ENCODE results near the gene STX1A.
"Not testable (repeated sequence)": the region's sequence is repeated elsewhere in the genome, so short reads cannot be mapped to it uniquely, and the experiment has no call there.

STX1A gene

DNA sequence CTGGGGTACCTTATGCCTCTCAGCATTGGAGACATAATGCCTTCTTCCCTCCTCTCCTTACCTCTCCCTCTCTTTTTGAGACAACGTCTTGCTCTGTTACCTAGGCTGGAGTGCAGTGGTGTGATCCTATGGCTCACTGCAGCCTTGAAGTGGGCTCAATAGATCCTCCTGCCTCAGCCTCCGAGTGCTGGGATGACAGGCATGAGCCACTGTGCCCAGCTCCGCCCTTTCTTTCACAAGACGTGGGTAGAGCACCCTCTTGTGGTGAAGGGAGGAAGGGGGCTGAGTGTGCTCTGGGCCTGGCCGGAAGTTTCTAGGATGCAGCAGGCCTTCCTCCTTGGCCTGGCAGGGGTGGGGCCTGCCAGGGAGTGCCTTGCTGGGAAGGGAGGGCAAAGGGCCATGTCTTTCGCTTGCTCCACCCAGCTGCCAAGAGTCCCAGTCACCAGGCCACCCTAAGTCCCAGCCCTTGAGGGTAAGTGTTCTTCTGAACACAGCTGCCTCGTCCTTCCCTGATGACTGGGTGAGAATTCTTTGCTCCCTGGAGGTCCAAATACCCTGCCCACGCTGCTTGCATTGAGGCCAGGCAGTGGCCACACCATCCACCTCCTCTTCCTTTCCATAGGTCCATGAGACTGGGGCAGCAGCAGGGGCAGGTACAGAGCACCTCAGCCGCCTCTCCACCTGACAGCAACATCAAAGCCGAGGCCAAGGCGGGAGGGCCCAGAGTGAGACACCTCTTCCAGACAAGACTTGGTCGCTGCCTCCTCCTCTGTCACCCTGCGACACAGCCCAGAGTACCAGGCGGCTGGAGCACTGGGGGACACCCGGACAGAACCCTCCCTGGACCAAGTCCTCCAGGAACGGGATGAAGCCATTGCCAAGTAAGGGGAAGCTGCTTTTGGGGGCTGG lies 15.4 kb upstream of the STX1A start:
- DNase-seq: peak; percentile 47

DNA sequence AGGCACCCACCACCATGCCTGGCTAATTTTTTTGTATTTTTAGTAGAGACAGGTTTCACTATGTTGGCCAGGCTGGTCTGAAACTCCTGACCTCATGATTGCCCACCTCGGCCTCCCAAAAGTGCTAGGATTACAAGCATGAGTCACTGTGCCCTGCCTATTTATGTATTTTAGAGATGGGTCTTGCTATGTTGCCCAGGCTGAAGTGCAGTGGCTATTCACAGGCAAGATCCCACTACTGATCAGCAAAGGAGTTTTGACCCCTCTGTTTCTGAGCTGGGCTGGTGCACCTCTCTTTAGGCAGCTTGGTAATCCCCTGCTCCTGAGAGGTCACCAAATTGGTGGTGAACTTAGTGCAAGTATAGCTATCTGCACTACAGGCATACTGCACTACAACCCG lies 12.9 kb upstream of the STX1A start:
- no peak for DNase-seq

GRCh38 chr7:73730485-73730884 lies 11.0 kb upstream of the STX1A start:
- no peak for DNase-seq

DNA sequence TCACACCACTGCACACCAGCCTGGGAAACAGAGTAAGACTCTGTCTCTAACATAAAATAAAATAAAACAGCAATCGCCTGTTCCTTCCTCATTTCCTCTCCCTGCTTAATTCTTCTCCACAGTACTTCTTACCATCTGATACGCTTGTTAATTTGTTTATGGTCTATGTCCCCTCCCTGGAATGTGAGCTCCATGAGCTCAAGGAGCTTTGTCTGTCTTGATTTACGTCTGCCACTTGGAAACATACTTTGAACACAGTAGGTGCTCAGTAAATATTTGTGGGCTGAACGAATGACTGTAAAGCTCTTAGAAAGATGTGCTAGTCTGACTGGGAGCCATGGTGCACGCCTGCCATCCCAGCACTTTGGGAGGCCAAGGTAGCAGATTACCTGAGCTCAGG lies 9.1 kb upstream of the STX1A start:
- no peak for DNase-seq

GRCh38 chr7:73727952-73728351 lies 8.5 kb upstream of the STX1A start:
- DNase-seq: no peak

DNA sequence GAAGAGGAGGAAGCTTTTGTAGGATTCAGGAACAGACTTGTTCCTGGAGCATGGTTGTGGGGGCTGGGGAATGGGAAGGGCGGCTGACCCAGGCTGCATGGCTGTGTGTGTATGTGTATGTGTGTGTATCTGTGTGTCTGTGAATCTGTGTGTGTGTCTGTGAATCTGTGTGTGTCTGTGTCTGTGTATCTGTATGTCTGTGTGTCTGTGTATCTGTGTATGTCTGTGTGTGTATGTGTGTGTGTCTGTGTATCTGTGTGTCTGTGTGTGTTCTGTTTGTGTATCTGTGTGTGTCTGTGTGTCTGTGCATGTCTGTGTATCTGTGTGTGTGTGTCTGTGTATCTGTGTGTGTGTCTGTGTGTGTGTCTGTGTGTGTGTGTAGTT lies 6.6 kb upstream of the STX1A start:
- DNase-seq: no peak

- DNase-seq: no peak
Observed at GRCh38 chr7:73723813-73724212, 4.3 kb upstream of the STX1A start.

DNA sequence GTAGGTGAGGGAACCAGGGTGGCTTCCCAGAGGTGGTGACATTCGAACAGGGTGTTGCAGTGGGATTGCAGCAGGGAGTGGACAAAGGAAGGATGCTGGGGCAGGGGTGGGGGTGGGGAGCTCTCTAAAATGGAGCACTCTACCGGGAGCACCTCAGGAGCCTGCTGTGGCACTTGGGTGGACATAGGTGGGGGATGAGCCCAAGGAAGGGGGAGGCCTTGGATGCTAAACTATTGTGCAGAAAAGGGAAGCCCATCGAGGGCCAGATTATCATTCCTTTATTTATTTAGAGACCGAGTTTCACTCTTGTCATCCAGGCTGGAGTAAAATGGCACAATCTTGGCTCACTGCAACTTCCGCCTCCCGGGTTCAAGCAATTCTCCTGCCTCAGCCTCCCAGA lies 3.3 kb upstream of the STX1A start:
- no peak for DNase-seq

DNA sequence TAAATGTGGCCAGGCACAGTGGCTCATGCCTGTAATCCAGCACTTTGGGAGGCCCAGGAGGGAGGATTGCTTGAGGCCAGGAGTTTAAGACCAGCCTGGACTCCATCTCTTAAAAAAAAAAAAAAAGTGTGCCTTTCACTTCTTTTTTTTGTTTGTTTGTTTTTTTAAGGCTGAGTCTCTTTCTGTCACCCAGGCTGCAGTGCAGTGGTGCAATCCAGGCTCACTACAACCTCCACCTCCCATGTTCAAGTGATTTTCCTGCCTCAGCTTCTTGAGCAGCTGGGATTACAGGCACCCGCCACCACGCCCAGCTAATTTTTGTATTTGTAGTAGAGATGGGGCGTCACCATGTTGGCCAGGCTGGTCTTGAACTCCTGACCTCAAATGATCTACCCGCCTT lies 2.7 kb upstream of the STX1A start:
- not testable (repeated sequence) for DNase-seq

DNA sequence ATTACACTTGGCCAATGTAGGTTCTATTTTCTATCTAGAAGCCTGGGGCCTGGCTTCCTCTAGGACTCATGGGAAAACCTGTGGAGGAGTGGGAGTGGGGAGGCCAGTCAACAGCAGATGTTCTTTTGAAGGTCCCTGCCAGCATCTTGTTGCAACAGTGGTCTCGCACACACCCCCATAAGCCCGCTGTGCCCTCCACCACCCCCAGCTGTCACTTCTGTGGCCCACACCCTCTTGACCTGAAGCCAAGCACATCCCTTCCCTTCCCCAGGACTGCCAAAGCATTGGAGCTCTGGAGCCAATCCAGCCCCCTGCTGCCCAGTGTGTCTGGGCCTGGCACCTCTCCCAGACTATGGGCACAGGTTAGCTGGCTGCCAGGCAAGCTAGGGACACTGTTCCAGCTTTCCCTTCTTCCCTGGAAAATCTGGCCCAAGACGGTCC lies 1.9 kb upstream of the STX1A start:
- DNase-seq: no peak

GRCh38 chr7:73720443-73720842 lies 974 bp upstream of the STX1A start:
- DNase-seq: not testable (repeated sequence)

DNA sequence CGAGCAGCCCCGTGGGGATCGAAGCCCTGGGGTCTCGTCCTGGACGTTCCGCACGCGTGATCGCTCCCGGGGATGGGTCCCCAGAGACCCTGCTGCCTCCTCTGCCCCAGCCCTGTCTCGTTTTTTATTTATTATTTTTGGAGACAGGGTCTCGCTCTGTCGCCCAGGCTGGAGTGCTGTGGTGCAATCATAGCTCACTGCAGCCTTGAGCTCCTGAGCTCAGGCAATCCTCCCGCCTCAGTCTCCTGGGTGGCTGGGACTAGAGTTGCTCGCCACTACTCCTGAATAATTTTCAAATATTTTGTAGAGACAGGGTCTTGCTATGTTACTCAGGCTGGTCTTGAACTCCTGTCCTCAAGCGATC lies 319 bp upstream of the STX1A start:
- no peak for DNase-seq

DNA sequence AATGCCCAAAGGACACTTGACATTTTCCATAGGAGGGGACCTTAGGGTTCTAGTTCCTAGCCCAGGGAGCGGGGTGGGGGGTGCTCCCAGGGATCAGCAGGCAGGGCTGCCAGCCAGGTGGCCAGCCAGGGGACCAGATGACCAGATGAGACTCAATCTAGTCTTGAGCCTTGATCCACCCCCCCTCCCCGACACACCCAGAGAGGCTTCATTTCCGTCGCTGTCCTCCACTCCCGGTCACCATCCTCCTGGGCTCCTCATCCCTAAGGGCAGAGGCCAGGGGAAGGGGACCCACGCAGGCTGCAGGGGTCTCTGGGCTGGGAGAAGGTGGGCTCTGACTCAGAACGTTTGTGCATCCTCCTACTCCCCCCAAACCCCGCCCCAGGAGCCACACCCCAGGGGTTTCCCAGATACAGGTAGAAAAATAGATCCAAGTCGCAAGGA lies 1.0 kb downstream of the STX1A start:
- DNase-seq: no peak

- DNase-seq: no peak
Observed at GRCh38 chr7:73717991-73718405, 1.5 kb downstream of the STX1A start.

DNA sequence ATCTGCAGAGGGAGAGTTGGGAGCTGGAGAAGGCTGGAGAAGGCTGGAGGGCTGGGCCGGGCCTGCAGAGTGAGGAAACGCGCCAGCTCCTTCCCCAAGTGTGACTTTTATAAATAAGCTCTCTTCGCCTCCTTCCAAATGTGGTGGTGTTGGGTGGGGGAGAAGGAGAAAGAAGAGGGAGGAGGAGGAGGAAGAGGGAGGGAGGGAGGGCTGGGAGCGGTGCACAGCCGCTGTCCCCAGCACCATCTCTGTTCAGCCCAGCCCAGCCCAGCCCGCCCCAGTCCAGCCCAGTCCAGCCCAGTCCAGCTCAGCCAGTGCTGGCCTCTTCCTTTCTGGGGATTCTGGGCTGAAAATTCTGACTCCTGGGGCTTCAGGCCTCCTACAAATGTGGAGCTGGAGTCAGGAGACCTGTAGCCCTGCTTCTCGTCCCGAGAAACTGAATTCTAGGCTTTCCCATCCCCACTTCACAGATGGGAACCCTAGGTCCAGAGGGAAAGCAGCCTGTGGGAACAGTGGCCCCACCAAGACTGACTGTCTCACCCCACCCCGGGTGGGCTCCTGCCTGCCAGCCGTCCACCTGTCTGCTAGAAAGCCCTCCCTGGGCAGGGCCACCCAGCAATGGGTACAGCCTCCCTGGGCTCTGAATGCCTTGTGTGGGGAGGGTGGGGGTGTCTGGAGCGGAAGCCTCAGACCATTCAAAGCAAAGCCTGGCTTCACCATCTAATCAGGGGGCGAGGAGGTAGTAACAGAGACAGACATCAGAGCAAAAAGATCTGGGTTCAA lies 2.3 kb downstream of the STX1A start:
- no peak for DNase-seq

GRCh38 chr7:73716318-73716890 lies 3.1 kb downstream of the STX1A start:
- DNase-seq: no peak

GRCh38 chr7:73715648-73716317 lies 3.7 kb downstream of the STX1A start:
- no peak for DNase-seq

DNA sequence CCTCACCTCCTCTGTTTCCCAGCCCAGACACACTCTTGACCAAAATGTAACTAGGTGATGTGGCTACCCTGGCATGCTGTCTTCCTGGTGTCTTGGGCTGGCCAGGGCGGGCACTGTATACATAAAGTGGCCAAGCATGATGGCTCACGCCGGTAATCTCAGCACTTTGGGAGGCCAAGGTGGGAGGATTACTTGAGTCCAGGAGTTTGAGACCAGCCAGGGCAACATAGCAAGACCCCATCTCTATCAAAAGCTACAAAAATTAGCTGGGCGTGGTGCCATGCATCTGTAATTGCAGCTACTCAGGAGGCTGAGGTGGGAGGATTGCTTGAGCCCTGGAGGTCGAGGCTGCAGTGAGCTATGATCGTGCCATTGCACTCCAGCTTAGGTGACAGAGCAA lies 6.2 kb downstream of the STX1A start:
- not testable (repeated sequence) for DNase-seq

DNA sequence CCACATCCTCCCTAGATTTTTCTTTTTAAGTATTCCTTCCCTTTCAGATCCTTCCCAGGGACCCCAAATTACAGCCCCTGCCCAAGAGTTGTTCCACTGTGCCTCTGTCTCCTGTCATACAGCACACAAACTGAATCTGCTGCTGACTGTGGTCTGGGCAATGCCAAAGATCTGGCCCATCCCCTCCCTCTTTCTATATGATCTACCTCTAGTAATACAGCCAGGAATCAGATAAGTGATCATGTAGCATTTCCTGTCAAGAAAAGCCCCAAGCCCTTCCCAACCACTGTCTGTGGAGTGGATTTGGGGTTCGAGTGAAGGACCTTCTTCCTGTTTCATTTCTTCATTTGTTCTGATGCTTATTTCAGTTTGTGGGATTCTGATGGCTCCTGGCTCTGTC lies 6.7 kb downstream of the STX1A start:
- DNase-seq: no peak

- DNase-seq: no peak
Observed at GRCh38 chr7:73708961-73709549, 10.4 kb downstream of the STX1A start.

GRCh38 chr7:73707045-73707631 lies 12.3 kb downstream of the STX1A start:
- no peak for DNase-seq

Data from NCI-H2227 treated with DMSO at 0.1 percent for 48 hours (cell line).